ENCODE data around the gene PWP1.

Gene PWP1

GRCh38 chr12:107654873-107655272 lies 30.7 kb upstream of the PWP1 start:
- Histone ChIP-seq H3K9ac (ENCODE audit: low read depth in 1 of 2, low read length in 2 of 2) (no peak overlapping the region), H3K4me3 (ENCODE audit: low read depth in 1 of 2, low read length in 2 of 2) (no peak overlapping the region), H3K4me1 (ENCODE audit: control insufficient read depth in 1 of 2, insufficient read depth in 2 of 2, low read length in 2 of 2) (peaks cover 13 to 23% of the 10 kb centered on the region in 2 donors), H3K9me3 (ENCODE audit: control insufficient read depth in 1 of 2, low read length in 2 of 2) (no peaks in the 10 kb centered on the region), H3K36me3 (ENCODE audit: control insufficient read depth in 1 of 2, insufficient read depth in 2 of 2, low read length in 2 of 2) (no peaks in the 10 kb centered on the region), H3K27ac (ENCODE audit: low read depth, low read length) (no peak overlapping the region), H3K27me3 (ENCODE audit: control insufficient read depth in 1 of 2, insufficient read depth in 2 of 2, low read length in 2 of 2) (no peaks in the 10 kb centered on the region)

- Histone ChIP-seq H3K27me3 (ENCODE audit: control insufficient read depth in 1 of 2, insufficient read depth in 2 of 2, low read length in 2 of 2) (no peaks in the 10 kb centered on the region), H3K36me3 (ENCODE audit: control insufficient read depth in 1 of 2, insufficient read depth in 2 of 2, low read length in 2 of 2) (no peaks in the 10 kb centered on the region), H3K27ac (ENCODE audit: low read depth, low read length) (no peak overlapping the region)
Measured at GRCh38 chr12:107655281-107656065, 30.1 kb upstream of the PWP1 start.

GRCh38 chr12:107656302-107656701 lies 29.3 kb upstream of the PWP1 start:
- Histone ChIP-seq H3K36me3 (ENCODE audit: control insufficient read depth in 1 of 2, insufficient read depth in 2 of 2, low read length in 2 of 2) (no peaks in the 10 kb centered on the region), H3K9me3 (ENCODE audit: control insufficient read depth in 1 of 2, low read length in 2 of 2) (no peaks in the 10 kb centered on the region), H3K27ac (ENCODE audit: low read depth, low read length) (no peak overlapping the region), H3K27me3 (ENCODE audit: control insufficient read depth in 1 of 2, insufficient read depth in 2 of 2, low read length in 2 of 2) (no peaks in the 10 kb centered on the region), H3K4me1 (ENCODE audit: control insufficient read depth in 1 of 2, insufficient read depth in 2 of 2, low read length in 2 of 2) (peaks cover 13 to 23% of the 10 kb centered on the region in 2 donors), H3K4me3 (ENCODE audit: low read depth in 1 of 2, low read length in 2 of 2) (no peak overlapping the region), H3K9ac (ENCODE audit: low read depth in 1 of 2, low read length in 2 of 2) (no peak overlapping the region)

More at GRCh38 chr12:107655281-107656065, 30.1 kb upstream of the PWP1 start:
- Histone ChIP-seq H3K4me1 (ENCODE audit: control insufficient read depth in 1 of 2, insufficient read depth in 2 of 2, low read length in 2 of 2) (peaks cover 13 to 23% of the 10 kb centered on the region in 2 donors), H3K4me3 (ENCODE audit: low read depth in 1 of 2, low read length in 2 of 2) (no peak overlapping the region), H3K9me3 (ENCODE audit: control insufficient read depth in 1 of 2, low read length in 2 of 2) (no peaks in the 10 kb centered on the region), H3K9ac (ENCODE audit: low read depth in 1 of 2, low read length in 2 of 2) (no peak overlapping the region)

GRCh38 chr12:107657133-107657532 lies 28.5 kb upstream of the PWP1 start:
- peaks cover 13 to 23% of the 10 kb centered on the region in 2 donors for H3K4me1 ChIP-seq (ENCODE audit: control insufficient read depth in 1 of 2, insufficient read depth in 2 of 2, low read length in 2 of 2)
- H3K27me3 ChIP-seq (ENCODE audit: control insufficient read depth in 1 of 2, insufficient read depth in 2 of 2, low read length in 2 of 2): no peaks in the 10 kb centered on the region
- H3K9ac ChIP-seq (ENCODE audit: low read depth in 1 of 2, low read length in 2 of 2): no peak overlapping the region
- H3K27ac ChIP-seq (ENCODE audit: low read depth, low read length): no peak overlapping the region
- peak overlapping the region in 1 of 2 donors; percentile 7 for H3K4me3 ChIP-seq (ENCODE audit: low read depth in 1 of 2, low read length in 2 of 2)
- H3K36me3 ChIP-seq (ENCODE audit: control insufficient read depth in 1 of 2, insufficient read depth in 2 of 2, low read length in 2 of 2): no peaks in the 10 kb centered on the region
- H3K9me3 ChIP-seq (ENCODE audit: control insufficient read depth in 1 of 2, low read length in 2 of 2): no peaks in the 10 kb centered on the region

GRCh38 chr12:107657621-107658020 lies 28.0 kb upstream of the PWP1 start:
- Histone ChIP-seq H3K36me3 (ENCODE audit: control insufficient read depth in 1 of 2, insufficient read depth in 2 of 2, low read length in 2 of 2) (no peaks in the 10 kb centered on the region), H3K9me3 (ENCODE audit: control insufficient read depth in 1 of 2, low read length in 2 of 2) (no peaks in the 10 kb centered on the region), H3K27me3 (ENCODE audit: control insufficient read depth in 1 of 2, insufficient read depth in 2 of 2, low read length in 2 of 2) (no peaks in the 10 kb centered on the region), H3K9ac (ENCODE audit: low read depth in 1 of 2, low read length in 2 of 2) (no peak overlapping the region), H3K27ac (ENCODE audit: low read depth, low read length) (no peak overlapping the region), H3K4me1 (ENCODE audit: control insufficient read depth in 1 of 2, insufficient read depth in 2 of 2, low read length in 2 of 2) (peaks cover 13 to 23% of the 10 kb centered on the region in 2 donors), H3K4me3 (ENCODE audit: low read depth in 1 of 2, low read length in 2 of 2) (peak overlapping the region in 1 of 2 donors; percentile 7)

GRCh38 chr12:107660235-107660634 lies 25.4 kb upstream of the PWP1 start:
- Histone ChIP-seq H3K9me3 (ENCODE audit: control insufficient read depth in 1 of 2, low read length in 2 of 2) (no peaks in the 10 kb centered on the region), H3K27ac (ENCODE audit: low read depth, low read length) (no peak overlapping the region), H3K9ac (ENCODE audit: low read depth in 1 of 2, low read length in 2 of 2) (no peak overlapping the region), H3K4me1 (ENCODE audit: control insufficient read depth in 1 of 2, insufficient read depth in 2 of 2, low read length in 2 of 2) (peaks cover 8 to 18% of the 10 kb centered on the region in 2 donors), H3K36me3 (ENCODE audit: control insufficient read depth in 1 of 2, insufficient read depth in 2 of 2, low read length in 2 of 2) (no peaks in the 10 kb centered on the region), H3K4me3 (ENCODE audit: low read depth in 1 of 2, low read length in 2 of 2) (no peak overlapping the region), H3K27me3 (ENCODE audit: control insufficient read depth in 1 of 2, insufficient read depth in 2 of 2, low read length in 2 of 2) (no peaks in the 10 kb centered on the region)

- Histone ChIP-seq H3K27me3 (ENCODE audit: control insufficient read depth in 1 of 2, insufficient read depth in 2 of 2, low read length in 2 of 2) (no peaks in the 10 kb centered on the region), H3K4me3 (ENCODE audit: low read depth in 1 of 2, low read length in 2 of 2) (no peak overlapping the region), H3K36me3 (ENCODE audit: control insufficient read depth in 1 of 2, insufficient read depth in 2 of 2, low read length in 2 of 2) (no peaks in the 10 kb centered on the region), H3K27ac (ENCODE audit: low read depth, low read length) (no peak overlapping the region), H3K9ac (ENCODE audit: low read depth in 1 of 2, low read length in 2 of 2) (no peak overlapping the region), H3K4me1 (ENCODE audit: control insufficient read depth in 1 of 2, insufficient read depth in 2 of 2, low read length in 2 of 2) (peaks cover 8 to 12% of the 10 kb centered on the region in 2 donors), H3K9me3 (ENCODE audit: control insufficient read depth in 1 of 2, low read length in 2 of 2) (no peaks in the 10 kb centered on the region)
Measured at GRCh38 chr12:107660861-107661415, 24.7 kb upstream of the PWP1 start.

- H3K4me3 ChIP-seq (ENCODE audit: low read depth in 1 of 2, low read length in 2 of 2): no peak overlapping the region
- H3K27ac ChIP-seq (ENCODE audit: low read depth, low read length): no peak overlapping the region
- H3K9ac ChIP-seq (ENCODE audit: low read depth in 1 of 2, low read length in 2 of 2): no peak overlapping the region
- no peaks in the 10 kb centered on the region for H3K27me3 ChIP-seq (ENCODE audit: control insufficient read depth in 1 of 2, insufficient read depth in 2 of 2, low read length in 2 of 2)
- H3K36me3 ChIP-seq (ENCODE audit: control insufficient read depth in 1 of 2, insufficient read depth in 2 of 2, low read length in 2 of 2): no peaks in the 10 kb centered on the region
- no peaks in the 10 kb centered on the region for H3K9me3 ChIP-seq (ENCODE audit: control insufficient read depth in 1 of 2, low read length in 2 of 2)
- H3K4me1 ChIP-seq (ENCODE audit: control insufficient read depth in 1 of 2, insufficient read depth in 2 of 2, low read length in 2 of 2): peaks cover 8 to 12% of the 10 kb centered on the region in 2 donors
Measured at GRCh38 chr12:107661830-107662229, 23.8 kb upstream of the PWP1 start.

GRCh38 chr12:107662484-107662883 lies 23.1 kb upstream of the PWP1 start:
- H3K27ac ChIP-seq (ENCODE audit: low read depth, low read length): no peak overlapping the region
- no peaks in the 10 kb centered on the region for H3K9me3 ChIP-seq (ENCODE audit: control insufficient read depth in 1 of 2, low read length in 2 of 2)
- no peak overlapping the region for H3K4me3 ChIP-seq (ENCODE audit: low read depth in 1 of 2, low read length in 2 of 2)
- H3K9ac ChIP-seq (ENCODE audit: low read depth in 1 of 2, low read length in 2 of 2): no peak overlapping the region
- H3K36me3 ChIP-seq (ENCODE audit: control insufficient read depth in 1 of 2, insufficient read depth in 2 of 2, low read length in 2 of 2): no peaks in the 10 kb centered on the region
- no peaks in the 10 kb centered on the region for H3K27me3 ChIP-seq (ENCODE audit: control insufficient read depth in 1 of 2, insufficient read depth in 2 of 2, low read length in 2 of 2)
- peaks cover 5% of the 10 kb centered on the region in 2 donors for H3K4me1 ChIP-seq (ENCODE audit: control insufficient read depth in 1 of 2, insufficient read depth in 2 of 2, low read length in 2 of 2)

- Histone ChIP-seq H3K27me3 (ENCODE audit: control insufficient read depth in 1 of 2, insufficient read depth in 2 of 2, low read length in 2 of 2) (peaks cover 0 to under 1% of the 10 kb centered on the region in 2 donors), H3K4me1 (ENCODE audit: control insufficient read depth in 1 of 2, insufficient read depth in 2 of 2, low read length in 2 of 2) (no peaks in the 10 kb centered on the region), H3K27ac (ENCODE audit: low read depth, low read length) (no peak overlapping the region), H3K4me3 (ENCODE audit: low read depth in 1 of 2, low read length in 2 of 2) (no peak overlapping the region), H3K9me3 (ENCODE audit: control insufficient read depth in 1 of 2, low read length in 2 of 2) (no peaks in the 10 kb centered on the region), H3K9ac (ENCODE audit: low read depth in 1 of 2, low read length in 2 of 2) (no peak overlapping the region), H3K36me3 (ENCODE audit: control insufficient read depth in 1 of 2, insufficient read depth in 2 of 2, low read length in 2 of 2) (no peaks in the 10 kb centered on the region)
Measured at GRCh38 chr12:107663277-107663676, 22.3 kb upstream of the PWP1 start.
